Retina (tissue), 1 donor: ENCODE results near the gene TBC1D3K.
"Not testable (repeated sequence)": the region's sequence is repeated elsewhere in the genome, so short reads cannot be mapped to it uniquely, and the experiment has no call there.

Experiments used
- DNase-seq: peaks from one replicate; pipeline ENCODE4 v3.0.0-alpha.2; 2016

Gene TBC1D3K

DNA sequence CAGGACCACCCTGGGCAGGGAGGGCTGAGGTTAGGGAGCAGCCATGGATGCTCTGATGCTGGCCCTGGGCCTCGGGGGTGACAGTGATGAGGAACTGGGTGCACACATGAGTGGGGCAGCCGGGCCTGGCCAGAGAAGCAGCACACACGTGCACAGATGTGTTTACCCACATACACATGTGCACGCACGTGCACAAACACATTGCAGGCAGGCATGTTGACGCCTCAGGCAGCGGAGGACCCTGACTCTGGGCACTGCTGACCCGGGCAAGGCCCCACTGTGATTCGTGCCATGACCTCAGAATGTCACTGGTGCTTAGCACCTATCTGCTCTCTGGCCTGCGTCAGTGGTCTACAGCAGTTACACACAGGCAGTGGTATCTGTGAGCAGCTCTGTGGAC, at the start of gene TBC1D3K:
TBC1D3K (plus strand) TSS at position 301 of the 400 bp plus-strand sequence. CDS start 1,585 bp downstream, outside the sequence.
- not testable (repeated sequence) for DNase-seq

DNA sequence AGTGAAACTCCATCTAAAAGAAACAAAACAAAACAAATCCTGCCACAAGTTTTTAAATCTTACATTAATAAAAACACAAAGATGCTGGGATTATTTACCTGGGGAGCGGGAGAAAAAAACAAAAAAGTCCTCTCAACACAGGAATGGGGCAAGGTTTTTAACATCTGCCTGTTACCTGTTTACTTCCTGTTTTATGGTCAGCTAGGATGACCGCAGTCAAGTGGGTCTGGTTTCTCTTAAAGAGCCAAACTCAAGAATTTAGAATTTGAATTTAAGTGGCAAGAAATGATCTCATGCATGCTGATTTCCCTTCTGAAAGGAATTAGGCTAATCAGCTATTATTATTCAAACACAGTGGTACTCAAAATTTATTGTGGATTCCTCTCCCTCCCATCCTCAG, 39.7 kb upstream of the TBC1D3K start:
- DNase-seq: no peak

DNA sequence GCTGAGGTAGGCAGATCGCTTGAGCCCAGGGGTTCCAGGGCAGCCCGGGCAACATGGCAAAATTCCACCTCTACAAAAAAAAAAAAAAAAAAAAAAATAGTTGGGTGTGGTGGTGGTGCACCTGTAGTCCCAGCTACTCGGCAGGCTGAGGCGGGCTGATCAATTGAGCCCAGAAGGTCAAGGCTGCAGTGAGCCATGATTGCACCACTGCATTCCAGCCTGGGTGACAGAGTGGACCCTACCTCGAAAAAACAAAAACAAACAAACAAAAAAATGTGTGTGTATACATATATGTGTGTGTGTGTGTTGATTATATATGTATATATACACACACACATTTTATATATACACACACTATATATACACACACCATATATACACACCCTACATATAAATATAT, 39.1 kb upstream of the TBC1D3K start:
- DNase-seq: no peak

DNA sequence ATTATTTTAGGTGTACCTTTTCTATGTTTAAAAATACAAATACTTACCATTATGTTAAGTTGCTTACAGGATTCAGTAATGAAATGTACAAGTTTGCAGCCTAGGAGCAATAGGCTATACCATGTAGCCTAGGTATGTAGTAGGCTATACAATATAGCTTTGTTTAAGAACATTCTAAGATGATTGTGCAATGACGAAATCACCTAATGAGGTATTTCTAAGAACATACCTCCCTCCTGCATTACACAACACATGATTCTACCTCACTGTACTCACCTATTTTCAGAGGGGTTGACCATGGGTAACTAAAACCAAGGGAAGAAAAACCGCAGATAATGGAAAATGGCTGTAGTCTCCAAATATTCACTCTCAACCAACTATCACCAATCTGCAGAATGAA, 35.3 kb upstream of the TBC1D3K start:
- no peak for DNase-seq

DNA sequence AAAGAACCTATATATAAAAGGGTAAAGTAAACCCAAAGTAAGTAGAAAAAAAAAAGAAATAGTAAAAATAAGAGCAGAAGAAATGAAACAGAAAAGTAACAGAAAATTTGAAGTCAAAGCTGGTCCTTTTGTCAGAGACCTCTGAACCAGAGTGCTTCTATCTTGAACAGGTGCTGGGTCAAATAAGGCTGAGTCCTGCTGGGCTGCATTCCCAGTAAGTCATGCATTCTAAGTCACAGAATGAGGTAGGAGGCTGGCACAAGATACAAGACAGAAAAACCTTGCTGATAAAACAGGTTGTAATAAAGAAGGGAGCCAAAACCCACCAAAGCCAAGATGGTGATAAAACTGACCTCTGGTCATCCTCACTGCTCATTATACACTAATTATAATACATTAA, 27.3 kb upstream of the TBC1D3K start:
- not testable (repeated sequence) for DNase-seq
